OCI-LY3 (cell line): ENCODE results near the gene KIAA1671.

Experiments
- H2AFZ ChIP-seq: fragments of 200-600, 300-600 bp; shearing (Covaris generic); 2 replicates; pipeline ENCODE4 v1.6.0; 2014; ENCODE audit warnings: antibody characterized with exemption, low read depth, low read length
- H3K27ac ChIP-seq: fragments of 200-600, 300-600 bp; sonication (generic); 2 replicates; pipeline ENCODE4 v1.5.1; 2014; ENCODE audit warnings: mild to moderate bottlenecking, low read length, moderate library complexity, mixed read lengths
- H3K27me3 ChIP-seq: fragments of 200-600, 300-600 bp; sonication (generic); 2 replicates; pipeline ENCODE4 v1.6.1; 2014; ENCODE audit warnings: low read depth, low read length, mixed read lengths
- H3K36me3 ChIP-seq: fragments of 200-600, 300-600 bp; sonication (generic); replicated peaks from 2 replicates; pipeline ENCODE3; 2014; ENCODE audit warnings: low read depth, low read length, mixed read lengths
- H3K4me1 ChIP-seq: fragments of 300-600, 200-600 bp; sonication (generic); 2 replicates; pipeline ENCODE4 v1.6.1; 2014; ENCODE audit warnings: low read length, mixed read lengths
- H3K4me2 ChIP-seq: fragments of 200-600, 300-600 bp; sonication (generic); 2 replicates; pipeline ENCODE4 v1.6.1; 2014; ENCODE audit warnings: low read length, mixed read lengths
- H3K4me3 ChIP-seq: fragments of 300-600, 200-600 bp; sonication (generic); 2 replicates; pipeline ENCODE4 v1.5.1; 2014; ENCODE audit warnings: antibody characterized with exemption, mild to moderate bottlenecking, low read length, moderate library complexity
- H3K79me2 ChIP-seq: fragments of 300-600, 200-600 bp; shearing (Covaris generic); 2 replicates; pipeline ENCODE4 v1.6.1; 2014; ENCODE audit warnings: mild to moderate bottlenecking, low read length, mixed read lengths
- H3K9ac ChIP-seq: fragments of 300-600, 200-600 bp; shearing (Covaris generic); 2 replicates; pipeline ENCODE4 v1.6.0; 2014; ENCODE audit warnings: mild to moderate bottlenecking, low read length, moderate library complexity
- H3K9me3 ChIP-seq: fragments of 200-600, 300-600 bp; shearing (Covaris generic); 2 replicates; pipeline ENCODE4 v1.6.1; 2014; ENCODE audit warnings: low read length, mixed read lengths; ENCODE audit not compliant: insufficient read depth
- H4K20me1 ChIP-seq: fragments of 200-600, 300-600 bp; sonication (generic); 2 replicates; pipeline ENCODE4 v1.6.1; 2016; ENCODE audit warnings: low read length, mixed read lengths; ENCODE audit not compliant: insufficient read depth
- CTCF ChIP-seq: fragments of 200-600, 300-600 bp; sonication (generic); IDR thresholded peaks from 2 replicates; pipeline ENCODE4 v1.5.1; 2014; ENCODE audit warnings: antibody characterized with exemption, low read length, low read depth
- EZH2phosphoT487 ChIP-seq: fragments of 200-600 bp; shearing (Covaris generic); IDR thresholded peaks from 2 replicates; pipeline ENCODE4 v1.6.1; 2018; ENCODE audit warnings: antibody characterized with exemption, mixed run types, low read depth

Gene KIAA1671

GRCh38 chr22:25125693-25126357, 173.3 kb downstream of the KIAA1671 start:
- Histone ChIP-seq H2AFZ (no peak overlapping the region), H3K4me1 (no peaks in the 10 kb centered on the region), H3K27me3 (peaks cover 15% of the 10 kb centered on the region), H3K27ac (no peak overlapping the region), H4K20me1 (no peaks in the 10 kb centered on the region), H3K4me3 (no peak overlapping the region), H3K9ac (no peak overlapping the region), H3K36me3 (no peaks in the 10 kb centered on the region), H3K9me3 (no peaks in the 10 kb centered on the region), H3K4me2 (no peak overlapping the region), H3K79me2 (no peaks in the 10 kb centered on the region)
- TF ChIP-seq CTCF, result no peak
- no peak for TF ChIP-seq EZH2phosphoT487

GRCh38 chr22:25126510-25126909, 174.0 kb downstream of the KIAA1671 start:
- Histone ChIP-seq H3K4me2 (no peak overlapping the region), H2AFZ (no peak overlapping the region), H3K79me2 (no peaks in the 10 kb centered on the region), H4K20me1 (no peaks in the 10 kb centered on the region), H3K27me3 (peaks cover 15% of the 10 kb centered on the region), H3K27ac (no peak overlapping the region), H3K36me3 (no peaks in the 10 kb centered on the region), H3K9ac (no peak overlapping the region), H3K9me3 (no peaks in the 10 kb centered on the region), H3K4me1 (no peaks in the 10 kb centered on the region), H3K4me3 (no peak overlapping the region)
- TF ChIP-seq CTCF (no peak), EZH2phosphoT487 (no peak)

- H3K4me2 ChIP-seq, result no peak overlapping the region
- H3K27ac ChIP-seq, result no peak overlapping the region
- peaks cover 15% of the 10 kb centered on the region for H3K27me3 ChIP-seq
- H3K9ac ChIP-seq, result no peak overlapping the region
- no peaks in the 10 kb centered on the region for H3K36me3 ChIP-seq
- H4K20me1 ChIP-seq, result no peaks in the 10 kb centered on the region
- no peaks in the 10 kb centered on the region for H3K79me2 ChIP-seq
- H3K4me3 ChIP-seq, result no peak overlapping the region
- no peaks in the 10 kb centered on the region for H3K9me3 ChIP-seq
- no peak for TF ChIP-seq EZH2phosphoT487
- TF ChIP-seq CTCF, result no peak
- H2AFZ ChIP-seq, result no peak overlapping the region
- no peaks in the 10 kb centered on the region for H3K4me1 ChIP-seq
Measured at GRCh38 chr22:25127318-25127717, 174.8 kb downstream of the KIAA1671 start.

GRCh38 chr22:25130462-25130861, 177.9 kb downstream of the KIAA1671 start:
- H2AFZ ChIP-seq, result no peak overlapping the region
- H3K79me2 ChIP-seq, result no peaks in the 10 kb centered on the region
- no peak overlapping the region for H3K9ac ChIP-seq
- H4K20me1 ChIP-seq, result no peaks in the 10 kb centered on the region
- H3K27me3 ChIP-seq, result peaks cover 7% of the 10 kb centered on the region; the same call in 1 of the 2 replicates
- no peaks in the 10 kb centered on the region for H3K36me3 ChIP-seq
- no peak overlapping the region for H3K4me2 ChIP-seq
- no peaks in the 10 kb centered on the region for H3K4me1 ChIP-seq
- no peak overlapping the region for H3K4me3 ChIP-seq
- no peak overlapping the region for H3K27ac ChIP-seq
- H3K9me3 ChIP-seq, result no peaks in the 10 kb centered on the region
- TF ChIP-seq CTCF (no peak), EZH2phosphoT487 (no peak)
